Glutamatergic neuron (in vitro differentiated cells): ENCODE data around the gene PIH1D1. TPM values are rescaled to one million over a fixed set of nuclear protein-coding genes. Genes with fewer than 3 reads are reported as not detected.

ENCODE experiments used
- DNase-seq: peaks from one replicate; pipeline ENCODE4 v3.0.0; 2022
- H3K27ac Mint-ChIP-seq: one replicate; pipeline ENCODE4 v1.8.0; 2020; ENCODE audit warnings: mild to moderate bottlenecking, mixed read lengths, inconsistent platforms; ENCODE audit not compliant: unreplicated experiment
- H3K27me3 Mint-ChIP-seq: one replicate; pipeline ENCODE4 v1.8.0; 2020; ENCODE audit warnings: mild to moderate bottlenecking, moderate library complexity, mixed read lengths, inconsistent platforms; ENCODE audit not compliant: unreplicated experiment
- H3K36me3 Mint-ChIP-seq: one replicate; pipeline ENCODE4 v1.8.0; 2020; ENCODE audit warnings: mild to moderate bottlenecking, mixed read lengths, inconsistent platforms; ENCODE audit not compliant: unreplicated experiment
- H3K4me1 Mint-ChIP-seq: one replicate; pipeline ENCODE4 v1.8.0; 2020; ENCODE audit warnings: mild to moderate bottlenecking, low read depth, mixed read lengths, inconsistent platforms; ENCODE audit not compliant: unreplicated experiment
- H3K4me3 Mint-ChIP-seq: one replicate; pipeline ENCODE4 v1.8.0; 2020; ENCODE audit warnings: mild to moderate bottlenecking, mixed read lengths, inconsistent platforms; ENCODE audit not compliant: unreplicated experiment
- H3K9me3 Mint-ChIP-seq: one replicate; pipeline ENCODE4 v1.8.0; 2020; ENCODE audit warnings: mild to moderate bottlenecking, moderate library complexity, mixed read lengths, inconsistent platforms; ENCODE audit not compliant: unreplicated experiment
- CTCF ChIP-seq: fragments of 200-600 bp; sonication (generic); IDR thresholded peaks from one replicate; pipeline ENCODE4 v1.5.0; 2021; ENCODE audit not compliant: partially characterized antibody, unreplicated experiment
- total RNA-seq: library from RNA; stranded (reverse); fragmentation: NEBNext Ultra II Directional; extraction: Animal tissue kit (Norgen Biotek cat#: 25700); gene quantifications from one replicate; pipeline ENCODE4 v1.2.1, GENCODE V29; 2021; ENCODE audit not compliant: unreplicated experiment

The PIH1D1 gene
- total RNA-seq, 1 donor from 2014 or later = 104 TPM

GRCh38 chr19:49431330-49431749, 20.3 kb downstream of the PIH1D1 start:
- TF ChIP-seq CTCF = no peak
- H3K4me1 Mint-ChIP-seq = peaks cover 29% of the 10 kb centered on the region

GRCh38 chr19:49430678-49431329, 20.8 kb downstream of the PIH1D1 start:
- H3K27ac Mint-ChIP-seq = no peak overlapping the region
- H3K27me3 Mint-ChIP-seq = peaks cover 28% of the 10 kb centered on the region
- H3K9me3 Mint-ChIP-seq = peaks cover 19% of the 10 kb centered on the region
- H3K4me1 Mint-ChIP-seq = peaks cover 32% of the 10 kb centered on the region
- TF ChIP-seq CTCF = no peak
- H3K36me3 Mint-ChIP-seq = peaks cover 20% of the 10 kb centered on the region
- no peak for DNase-seq
- peak overlapping the region; percentile 30 for H3K4me3 Mint-ChIP-seq

More at GRCh38 chr19:49431330-49431749, 20.3 kb downstream of the PIH1D1 start:
- peaks cover 20% of the 10 kb centered on the region for H3K36me3 Mint-ChIP-seq
- no peak overlapping the region for H3K4me3 Mint-ChIP-seq
- peaks cover 21% of the 10 kb centered on the region for H3K9me3 Mint-ChIP-seq
- DNase-seq = no peak
- peaks cover 33% of the 10 kb centered on the region for H3K27me3 Mint-ChIP-seq
- H3K27ac Mint-ChIP-seq = no peak overlapping the region

DNA sequence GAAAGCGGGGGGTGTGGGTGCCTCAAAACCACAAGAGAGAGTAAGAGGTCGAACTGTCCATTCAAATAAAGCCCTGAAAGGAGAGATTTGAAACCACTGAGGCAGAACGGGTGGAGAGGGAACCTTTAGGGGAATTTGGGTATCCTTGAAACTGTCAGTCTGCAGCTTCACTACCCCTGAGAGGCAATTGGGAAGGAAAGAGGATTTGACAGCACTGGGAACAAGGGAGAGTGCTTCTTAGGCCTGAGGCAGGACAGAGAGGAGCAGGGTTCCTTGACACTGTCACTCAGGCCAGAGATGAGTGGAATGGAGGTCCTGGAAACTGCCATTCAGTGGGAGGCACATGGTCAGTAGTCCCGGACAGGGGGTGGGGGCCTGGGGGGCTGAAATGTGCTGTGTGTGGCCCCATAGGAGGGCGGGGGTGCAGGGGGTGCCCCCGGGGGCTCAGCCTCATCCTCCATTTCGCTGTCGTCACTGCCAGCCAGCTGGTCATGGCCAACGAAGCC, 21.4 kb downstream of the PIH1D1 start:
- Mint-ChIP-seq H3K27me3 (peaks cover 32% of the 10 kb centered on the region), H3K36me3 (peaks cover 15% of the 10 kb centered on the region), H3K4me3 (peak overlapping the region; percentile 36), H3K27ac (no peak overlapping the region), H3K9me3 (peaks cover 19% of the 10 kb centered on the region), H3K4me1 (peaks cover 32% of the 10 kb centered on the region)
- TF ChIP-seq CTCF = no peak
- DNase-seq = no peak

DNA sequence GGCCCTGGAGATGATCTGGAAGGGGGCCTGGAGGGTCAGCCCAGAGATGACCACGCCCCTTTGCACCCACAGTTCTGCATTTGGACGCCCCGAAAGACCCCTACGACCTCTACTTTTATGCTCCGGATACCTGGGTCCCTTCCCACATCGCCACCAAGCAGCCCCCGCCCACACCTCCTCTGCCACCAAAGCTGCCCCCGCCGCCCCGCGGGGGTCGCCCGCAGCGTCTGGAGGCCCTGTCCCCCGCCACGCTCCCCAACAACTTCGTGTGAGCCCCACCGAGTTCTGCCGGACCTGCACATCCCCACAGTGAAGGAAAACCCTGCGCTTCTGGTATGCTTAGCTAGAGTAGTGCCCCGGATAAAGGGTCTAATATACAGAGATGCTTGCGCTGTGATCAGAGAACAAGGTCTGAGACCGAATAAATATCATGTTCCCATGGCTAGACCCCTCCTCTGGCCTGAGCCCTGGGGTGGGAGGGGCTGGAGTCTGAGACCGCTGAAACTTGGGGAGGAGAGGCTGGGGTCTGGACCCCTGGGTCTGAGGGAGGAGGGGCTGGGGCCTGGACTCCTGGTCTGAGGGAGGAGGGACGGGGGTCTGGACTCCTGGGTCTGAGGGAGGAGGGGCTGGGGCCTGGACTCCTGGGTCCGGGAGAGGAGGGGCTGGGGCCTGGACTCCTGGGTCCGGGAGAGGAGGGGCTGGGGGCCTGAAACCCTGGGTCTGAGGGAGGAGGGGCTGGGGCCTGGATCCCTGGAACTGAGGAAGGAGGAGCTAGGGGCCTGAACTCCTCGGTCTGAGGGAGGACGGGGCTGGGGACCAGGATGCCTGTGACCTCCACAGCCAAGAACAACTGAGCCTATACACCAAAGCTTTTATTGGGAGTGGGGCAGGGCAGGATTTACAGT, 22.8 kb downstream of the PIH1D1 start:
- H3K9me3 Mint-ChIP-seq = peaks cover 20% of the 10 kb centered on the region
- peaks cover 12% of the 10 kb centered on the region for H3K36me3 Mint-ChIP-seq
- DNase-seq = no peak
- peaks cover 34% of the 10 kb centered on the region for H3K27me3 Mint-ChIP-seq
- no peak for TF ChIP-seq CTCF
- H3K4me3 Mint-ChIP-seq = peak overlapping the region; percentile 83
- H3K27ac Mint-ChIP-seq = no peak overlapping the region
- peaks cover 30% of the 10 kb centered on the region for H3K4me1 Mint-ChIP-seq
